HG02623 (cell line): ENCODE measurements around the gene HIVEP3.

ENCODE experiments used
- ATAC-seq: cut with Tn5 transposase; IDR thresholded peaks from one replicate; pipeline ENCODE4 v1.9.1; 2021; ENCODE audit warnings: moderate library complexity; ENCODE audit not compliant: unreplicated experiment

The HIVEP3 gene

DNA sequence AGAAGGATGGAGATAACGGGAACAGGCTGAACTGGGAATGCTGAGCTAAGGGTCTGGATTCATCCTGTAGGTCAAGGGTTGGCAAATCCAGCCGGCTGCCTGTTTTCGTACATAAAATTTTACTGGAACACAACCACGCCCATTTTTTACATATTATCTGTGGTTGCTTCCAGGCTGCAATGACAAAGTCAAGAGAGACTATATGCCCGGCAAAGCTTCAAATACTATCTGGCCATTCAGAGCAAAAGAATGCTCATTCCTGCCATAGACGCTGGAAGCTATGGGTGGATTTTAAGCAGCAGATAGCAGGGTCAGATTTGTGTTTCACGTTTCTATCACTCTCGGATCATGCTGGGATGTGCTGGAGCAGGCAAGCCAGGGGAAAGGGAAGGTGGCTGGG, 296.3 kb downstream of the HIVEP3 start:
- no peak for ATAC-seq

DNA sequence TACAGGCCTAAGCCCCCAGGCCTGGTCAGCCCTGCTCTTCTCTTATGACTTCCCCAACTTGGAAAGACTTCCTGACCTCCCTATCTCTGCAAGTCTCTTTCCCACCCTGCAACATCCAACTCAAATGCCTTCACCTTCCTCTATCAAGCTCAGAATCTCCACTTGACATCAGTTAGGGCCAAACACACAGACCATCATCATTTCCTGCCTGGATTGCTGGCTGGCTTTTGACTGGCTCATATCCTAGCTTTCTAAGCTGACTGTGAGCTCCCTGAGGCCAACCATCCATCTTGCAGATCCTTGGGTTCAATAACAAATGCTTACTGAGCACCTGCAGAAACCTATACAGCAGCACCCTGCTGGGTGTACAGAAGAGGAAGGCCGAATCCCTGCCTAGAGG, 296.9 kb downstream of the HIVEP3 start:
- ATAC-seq, result no peak

DNA sequence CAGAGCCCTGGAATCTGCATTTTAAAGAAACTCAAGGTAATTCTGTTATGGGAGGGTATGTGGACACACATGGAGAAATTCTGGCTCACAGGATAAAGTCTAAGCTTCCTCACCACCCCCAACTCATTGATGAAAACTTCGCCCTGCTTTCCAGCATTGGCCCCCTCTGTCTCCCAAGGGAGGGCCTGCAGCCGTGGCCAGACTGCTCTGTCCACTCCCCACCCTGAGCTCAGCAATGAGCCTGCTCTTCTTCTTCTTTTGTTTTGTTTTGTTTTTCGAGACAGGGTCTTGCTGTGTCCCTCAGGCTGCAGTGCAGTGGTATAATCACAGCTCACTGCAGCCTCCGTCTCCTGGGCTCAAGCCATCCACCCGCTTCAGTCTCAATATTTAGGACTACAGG, 297.5 kb downstream of the HIVEP3 start:
- no peak for ATAC-seq

DNA sequence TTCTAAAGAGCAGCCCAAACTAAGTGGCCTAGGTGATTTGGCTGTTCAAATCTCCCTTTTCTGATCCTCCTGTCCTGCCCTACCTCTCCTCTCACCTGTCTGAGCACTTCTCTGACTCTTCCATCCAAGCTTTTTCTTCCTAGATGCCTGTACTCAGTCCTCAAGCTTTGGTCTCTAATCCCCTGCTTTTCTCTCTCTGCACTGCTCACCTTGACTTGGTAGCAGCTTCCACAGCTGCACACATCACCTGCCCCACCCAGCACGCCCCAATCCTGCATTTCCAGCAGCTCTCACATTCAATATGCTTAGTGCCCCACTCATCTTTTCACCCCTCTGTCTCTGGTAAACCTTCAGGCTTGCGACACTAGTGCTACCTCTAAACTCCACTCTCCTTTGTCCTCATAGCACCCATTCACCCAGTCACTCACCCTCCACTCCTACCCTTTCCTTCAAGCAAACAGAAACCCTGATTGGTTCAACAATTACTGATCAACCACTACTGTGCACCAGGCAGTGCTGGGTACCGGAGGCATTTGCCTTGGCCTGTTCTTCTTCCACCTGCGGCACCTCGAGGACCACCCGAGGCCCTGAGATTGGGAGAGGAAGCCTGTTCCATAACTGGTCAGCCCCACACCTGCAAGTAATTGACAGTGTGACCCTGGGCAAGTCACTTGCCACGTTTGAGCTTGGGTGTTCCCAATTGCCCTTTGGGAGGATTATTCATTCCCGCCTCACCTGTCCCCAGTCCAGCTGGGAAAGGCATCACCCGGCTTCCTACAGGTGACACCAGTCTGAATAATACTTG, 298.2 kb downstream of the HIVEP3 start:
- no peak for ATAC-seq

DNA sequence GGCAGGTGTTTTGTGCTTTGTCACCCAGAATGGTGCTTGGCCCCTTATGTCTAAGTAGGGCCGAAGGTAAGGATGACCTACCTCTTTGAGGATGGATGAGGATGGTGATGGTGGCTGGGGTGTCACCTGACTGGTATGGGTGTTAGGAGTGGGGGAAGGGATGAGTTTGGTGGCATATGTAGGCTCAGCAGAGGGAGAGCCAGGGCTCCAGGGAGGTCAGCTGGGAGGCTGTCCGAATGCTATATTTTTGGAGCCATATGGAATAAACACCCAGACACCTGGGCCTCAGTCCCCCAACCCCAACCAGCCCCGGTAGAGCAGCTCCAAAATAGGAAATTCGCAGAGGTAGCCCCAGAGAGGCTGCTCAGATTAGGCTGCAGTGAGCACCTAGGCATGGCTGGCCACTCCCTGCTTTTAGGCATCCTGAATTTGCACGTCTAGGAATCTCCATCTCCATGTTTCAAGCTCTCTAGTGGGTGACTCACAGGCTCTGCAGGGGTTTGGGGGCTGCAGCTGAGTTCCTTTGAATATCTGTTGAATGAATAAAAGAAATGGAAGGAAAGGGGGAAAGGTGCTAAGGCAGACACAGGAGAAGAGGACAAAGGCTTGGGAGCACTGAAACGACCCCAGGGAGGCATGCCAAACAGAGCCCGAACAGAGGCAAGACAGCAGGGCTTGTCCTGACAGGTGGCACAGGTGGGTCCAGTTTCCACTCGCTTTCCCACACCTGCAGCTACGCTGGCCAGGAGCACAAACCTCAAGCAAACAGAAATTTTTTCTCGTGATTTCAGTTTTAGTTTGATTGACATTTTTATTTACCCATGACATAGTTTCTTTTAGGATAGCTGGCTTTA, 299.0 kb downstream of the HIVEP3 start:
- ATAC-seq, result no peak

DNA sequence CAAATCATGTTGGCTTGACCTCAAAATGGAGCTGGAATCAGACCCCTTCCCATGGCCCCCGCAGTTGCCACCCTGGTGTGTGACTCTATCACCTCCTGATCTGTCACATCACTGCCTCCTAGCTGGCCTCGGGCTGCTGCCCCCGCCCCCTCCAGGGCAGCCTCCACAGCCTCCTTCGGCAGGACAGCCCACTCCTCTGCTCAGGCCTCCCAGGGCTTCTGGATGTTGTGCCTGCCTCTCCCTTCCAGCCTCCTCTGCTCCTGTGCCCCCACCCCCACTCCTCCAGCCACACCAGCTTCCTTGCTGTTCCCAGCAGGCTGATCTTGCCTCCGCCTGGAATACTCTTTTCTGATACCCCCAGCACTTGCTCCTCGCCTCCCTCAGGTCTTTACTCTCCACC, 299.9 kb downstream of the HIVEP3 start:
- ATAC-seq, result no peak

DNA sequence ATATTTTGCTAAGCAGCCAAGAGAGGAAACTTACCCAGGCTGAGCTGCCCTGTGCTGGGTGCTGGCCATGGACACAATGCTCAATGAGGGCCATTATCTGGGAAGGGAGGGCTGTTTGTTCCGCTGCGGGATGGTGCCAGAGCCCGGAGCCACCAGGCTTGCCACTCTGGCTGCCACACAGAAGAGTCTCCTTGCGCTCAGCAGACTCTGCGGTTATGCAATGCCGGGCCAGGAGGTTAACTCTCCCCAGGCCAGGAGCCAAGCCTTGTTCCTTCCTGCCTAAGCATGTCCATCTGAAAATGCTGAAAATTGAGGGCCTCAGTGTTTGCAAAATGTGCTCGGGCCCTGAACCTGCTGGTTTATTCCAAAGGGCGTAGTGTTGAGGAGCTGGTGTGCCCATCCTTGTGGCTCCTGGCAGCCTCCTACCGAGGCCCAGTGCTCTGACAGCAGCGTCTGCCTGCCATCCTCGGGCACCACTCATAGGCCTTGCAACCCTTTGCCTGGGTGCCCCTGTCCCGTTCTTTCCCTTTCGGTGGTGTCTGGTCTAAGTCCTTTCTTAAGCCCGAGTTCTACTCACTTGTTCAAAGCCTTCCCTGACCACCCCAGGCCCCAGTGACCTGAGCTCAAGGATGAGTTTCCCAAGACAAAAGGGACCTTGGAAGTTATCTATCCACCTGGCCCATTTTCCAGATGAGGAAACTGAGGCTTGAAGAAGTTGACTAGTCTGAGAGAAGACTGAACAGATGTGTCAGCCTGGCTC, 300.5 kb downstream of the HIVEP3 start:
- ATAC-seq, result no peak

DNA sequence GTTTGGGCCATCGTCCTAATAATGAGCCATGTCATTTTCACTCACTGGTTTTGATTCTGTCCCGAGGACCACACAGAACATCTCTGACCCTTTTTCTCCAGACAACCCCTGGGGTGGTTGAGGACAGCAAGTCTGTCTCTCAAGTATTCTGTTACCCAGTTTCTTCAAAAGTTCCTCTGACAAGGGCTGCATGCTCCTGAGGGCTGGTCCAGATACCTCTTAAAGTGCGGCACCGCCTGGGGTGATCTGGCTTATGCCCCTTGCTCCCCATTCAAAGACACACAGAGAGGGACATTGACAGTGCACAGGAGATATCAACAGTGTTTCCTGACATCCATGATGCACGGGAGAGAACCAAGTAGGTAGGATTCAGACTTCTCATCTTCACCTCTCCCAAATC, 301.4 kb downstream of the HIVEP3 start:
- ATAC-seq, result no peak

DNA sequence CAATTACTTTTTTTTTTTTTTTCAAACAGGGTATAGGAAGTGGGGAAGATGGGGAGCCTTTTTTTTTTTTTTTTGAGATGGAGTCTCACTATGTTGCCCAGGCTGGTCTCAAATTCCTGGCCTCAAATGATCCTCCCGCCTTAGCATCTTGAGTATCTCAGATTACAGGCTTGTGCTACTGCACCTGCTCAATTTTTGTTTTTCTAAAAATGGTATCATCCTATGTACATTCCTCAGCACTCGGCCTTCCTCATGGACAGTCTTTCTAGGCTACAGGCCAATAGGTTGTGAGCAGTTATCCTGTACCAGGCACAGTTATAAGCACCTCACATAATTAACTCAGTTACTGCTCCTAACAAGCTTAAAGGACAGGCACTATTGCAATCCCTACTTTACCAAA, 302.2 kb downstream of the HIVEP3 start:
- ATAC-seq, result no peak

DNA sequence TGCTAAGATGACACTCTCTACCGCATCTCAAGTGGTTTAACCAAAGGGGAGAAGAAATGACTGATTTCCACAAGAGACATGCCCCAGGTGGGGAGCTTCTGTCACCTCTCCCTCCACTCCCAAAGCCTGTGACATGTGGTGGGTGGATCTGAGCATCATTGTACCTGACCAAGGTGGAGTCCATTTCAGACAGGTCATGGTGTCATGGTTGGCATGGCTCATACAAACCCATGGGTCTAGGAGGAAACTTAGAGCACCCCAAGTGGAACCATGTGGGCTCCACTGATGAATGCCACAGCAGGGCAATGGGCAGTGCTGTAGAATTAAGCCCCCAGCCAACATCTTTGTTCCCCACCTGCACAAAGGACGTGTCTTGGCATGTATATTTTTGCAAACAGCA, 302.7 kb downstream of the HIVEP3 start:
- ATAC-seq, result no peak

DNA sequence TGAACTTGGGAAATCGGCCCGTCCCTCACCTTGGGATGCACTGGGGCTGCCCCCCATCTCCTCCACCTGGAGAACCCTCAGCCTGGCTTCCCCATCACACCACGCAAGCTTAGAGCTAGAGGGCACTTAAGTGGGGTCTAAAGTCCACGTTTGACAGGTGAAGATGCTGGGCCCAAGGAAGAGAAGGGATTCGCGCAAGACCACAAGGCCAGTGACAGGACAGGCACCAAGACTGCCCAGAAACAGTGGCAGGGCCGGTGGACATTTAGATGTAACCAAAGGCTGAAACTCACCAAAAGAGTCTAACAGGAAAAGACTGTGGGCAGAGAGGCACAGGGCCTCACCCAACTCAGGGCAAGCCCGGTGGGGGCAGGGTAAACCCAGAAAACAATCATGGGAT, 303.4 kb downstream of the HIVEP3 start:
- no peak for ATAC-seq

DNA sequence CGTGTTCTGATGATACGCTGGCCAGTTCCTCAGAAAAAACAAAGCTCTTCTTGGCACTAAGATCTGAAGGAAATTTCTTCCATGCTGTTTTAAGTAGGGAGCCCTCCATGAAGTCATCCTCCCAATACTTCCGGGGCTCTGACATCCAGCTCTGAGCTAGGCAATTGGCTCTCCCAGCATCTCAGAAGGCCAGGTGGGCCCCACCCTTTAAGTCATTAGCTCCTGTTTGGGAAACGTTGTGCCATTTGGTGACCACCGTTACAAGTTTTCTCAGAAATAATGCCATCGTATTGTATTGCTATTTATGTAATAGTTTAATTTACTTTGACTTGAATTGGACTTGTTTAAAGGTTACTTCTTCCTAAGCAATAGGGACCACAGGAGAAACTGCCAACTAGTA, 303.9 kb downstream of the HIVEP3 start:
- no peak for ATAC-seq

DNA sequence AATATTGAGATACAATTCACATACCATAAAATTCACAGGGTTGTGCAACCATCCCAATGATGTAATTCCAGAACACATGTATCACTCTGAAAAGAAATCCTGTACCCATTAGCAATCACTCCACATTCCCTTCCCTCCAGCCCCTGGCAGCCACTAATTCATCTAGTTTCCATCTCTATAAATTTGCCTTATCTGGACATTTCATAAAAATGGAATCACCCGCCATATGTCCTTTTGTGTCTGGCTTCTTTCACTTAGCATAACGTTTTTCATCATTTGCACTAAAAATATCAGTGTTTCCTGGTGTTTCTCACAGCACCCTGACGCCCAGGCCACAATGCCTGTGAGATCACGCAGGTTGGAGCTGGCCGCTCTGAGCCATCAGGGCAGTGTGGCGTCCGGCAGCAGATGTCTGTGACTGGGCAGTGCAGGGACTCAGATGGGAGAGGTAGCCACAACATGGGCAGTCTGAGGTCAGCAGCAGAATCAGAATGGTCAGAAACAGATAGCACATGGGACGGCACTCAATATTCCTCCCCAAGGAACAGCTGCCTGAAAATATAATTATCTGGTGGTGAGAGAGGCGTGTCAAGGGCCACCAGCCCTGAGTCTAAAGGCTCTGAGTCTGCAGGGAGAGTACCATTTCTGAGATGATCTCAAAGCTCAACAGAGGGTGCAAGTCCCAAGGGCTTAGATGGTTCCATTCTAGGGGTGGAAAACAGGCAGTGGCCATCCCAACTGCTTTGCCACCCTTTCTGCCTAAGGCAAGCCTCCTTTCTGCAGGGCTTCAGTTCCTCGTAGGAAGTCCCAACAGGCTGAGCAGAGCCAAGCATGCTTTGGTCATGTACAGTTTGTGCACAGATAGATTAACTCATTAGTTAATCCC, 304.8 kb downstream of the HIVEP3 start:
- no peak for ATAC-seq

DNA sequence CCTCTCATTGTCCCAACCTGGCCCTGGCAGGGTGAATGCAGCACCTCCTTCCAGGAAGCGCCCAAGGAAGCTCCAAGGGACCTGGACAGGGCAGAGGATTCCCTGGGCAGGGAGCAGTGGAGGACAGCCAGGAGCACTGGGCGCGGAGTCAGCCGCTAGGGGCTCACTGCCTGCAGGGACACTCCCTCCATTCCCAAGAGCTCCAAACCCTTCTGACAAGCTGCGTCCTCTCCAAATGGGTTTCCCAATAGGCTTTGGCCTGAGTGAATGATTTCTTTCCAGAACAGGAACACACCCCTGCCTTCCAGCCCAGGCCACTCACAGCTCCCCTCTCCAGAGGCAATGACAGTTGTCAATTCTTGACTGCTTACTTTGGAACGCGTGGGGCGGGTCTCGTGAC, 305.8 kb downstream of the HIVEP3 start:
- ATAC-seq, result no peak

DNA sequence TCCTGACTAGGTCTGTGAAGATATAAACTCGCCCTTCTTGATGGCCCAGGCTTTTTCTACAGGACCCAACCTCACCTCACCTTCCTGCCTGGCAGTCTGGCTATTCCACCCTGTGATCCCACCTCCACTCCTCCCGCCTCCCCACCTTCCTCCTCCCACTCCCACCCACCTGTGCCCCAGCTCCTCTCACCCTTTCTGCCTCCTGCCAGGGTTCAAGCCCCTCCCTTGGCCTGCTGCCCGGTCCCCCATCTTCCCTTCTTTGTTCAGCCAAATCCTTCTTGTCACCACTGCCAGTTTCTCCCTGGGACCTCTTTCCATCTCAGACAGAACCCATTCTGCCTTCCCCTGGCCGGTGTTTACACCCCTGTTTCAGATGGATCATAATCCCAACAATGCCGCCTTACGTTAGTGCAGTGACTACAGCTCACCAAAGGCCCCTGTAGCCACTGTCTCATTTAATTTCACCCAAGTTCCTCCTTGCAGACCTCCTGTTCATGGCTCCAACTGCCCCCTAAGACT, 306.7 kb downstream of the HIVEP3 start:
- no peak for ATAC-seq

DNA sequence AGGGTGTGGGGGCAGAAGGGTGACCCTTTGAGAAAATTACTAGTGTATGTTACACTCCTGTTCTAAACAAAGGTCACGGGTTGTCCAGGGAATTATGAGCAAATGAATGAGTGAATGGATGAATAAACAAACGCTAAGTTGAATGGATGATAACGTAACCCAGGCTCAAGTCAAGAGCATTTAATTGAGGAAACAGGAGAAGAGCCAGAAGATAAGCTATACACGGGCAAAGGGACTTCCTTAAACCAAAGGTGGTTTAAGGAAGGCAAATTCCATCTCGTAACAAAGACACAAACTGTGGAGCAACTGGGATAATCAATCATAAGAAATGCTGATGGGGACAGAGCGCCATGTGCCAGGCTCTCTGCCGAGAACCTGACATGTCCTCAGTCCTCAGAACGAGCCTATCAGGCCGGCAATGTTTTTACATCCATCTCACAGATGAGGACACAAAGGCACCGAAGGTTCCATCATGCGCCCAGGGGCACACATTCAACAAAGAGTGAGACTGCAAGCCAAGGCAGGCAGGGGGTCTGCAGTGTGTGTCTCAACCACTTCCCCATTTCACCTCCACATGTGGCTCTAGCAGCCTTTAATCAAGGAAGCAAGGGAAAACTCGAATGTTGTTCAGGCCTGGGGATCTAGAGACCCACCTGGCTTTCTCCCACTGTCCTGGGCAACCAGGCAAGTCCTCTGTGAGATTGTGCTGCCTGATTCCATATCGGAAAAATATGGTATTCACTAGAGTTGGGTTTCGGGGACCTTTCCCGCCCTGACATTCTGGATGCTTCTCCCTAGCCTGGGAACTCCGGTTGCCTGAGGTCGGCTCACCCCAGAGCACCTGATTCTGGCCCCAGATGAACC, 307.4 kb downstream of the HIVEP3 start:
- ATAC-seq, result no peak

DNA sequence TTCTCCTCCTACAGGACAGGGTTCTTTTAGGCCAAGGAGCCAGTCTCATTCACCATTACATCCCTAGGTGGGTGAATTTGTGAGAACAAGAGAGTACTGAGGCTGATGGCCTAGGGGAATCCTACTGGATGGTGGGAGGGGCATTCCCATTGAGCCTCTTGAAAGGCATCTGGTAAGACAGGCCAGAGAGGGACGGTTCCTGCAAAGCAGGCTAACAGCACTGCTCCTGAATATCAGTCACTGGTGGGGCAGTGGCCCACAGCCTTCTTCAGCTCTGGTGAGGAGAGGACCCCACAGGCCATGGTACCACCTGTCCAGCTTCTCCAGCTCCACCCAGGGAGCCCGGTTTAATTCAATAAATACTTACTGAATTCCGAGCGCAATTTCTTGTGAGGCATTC, 308.4 kb downstream of the HIVEP3 start:
- no peak for ATAC-seq

DNA sequence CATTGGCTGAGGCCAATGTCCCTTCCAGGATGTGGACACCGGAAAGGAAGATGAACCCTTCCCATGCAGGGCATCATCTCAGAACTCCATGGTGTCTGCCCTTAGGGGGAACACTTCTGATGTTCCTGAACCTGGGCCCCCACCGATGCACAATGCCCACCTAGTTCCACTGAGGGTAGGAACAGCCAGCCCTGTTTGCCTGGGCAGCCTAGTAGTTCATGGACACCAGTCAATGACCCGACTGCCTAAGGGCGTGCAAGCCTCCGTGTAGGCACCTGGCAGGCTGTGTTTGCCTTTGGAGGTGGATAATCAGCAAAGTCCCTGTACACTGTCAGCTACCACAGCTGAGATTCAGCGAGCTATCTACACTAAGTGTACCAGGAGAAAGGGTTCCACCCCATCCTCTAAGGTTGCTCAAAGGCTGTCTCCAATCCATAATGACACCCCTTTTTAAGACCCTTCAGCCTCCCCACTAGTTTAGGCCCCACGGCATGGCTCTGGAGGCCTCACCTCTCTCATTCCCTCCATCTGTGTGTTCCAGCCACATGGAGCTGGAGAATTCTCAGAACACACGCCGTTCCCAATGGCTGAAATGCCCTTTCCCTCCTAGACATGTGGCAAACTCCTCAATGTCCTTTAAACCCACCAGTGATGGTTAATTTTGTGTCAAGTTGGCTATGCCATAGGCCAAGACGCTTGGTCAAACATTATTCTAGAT, 309.4 kb downstream of the HIVEP3 start:
- no peak for ATAC-seq

DNA sequence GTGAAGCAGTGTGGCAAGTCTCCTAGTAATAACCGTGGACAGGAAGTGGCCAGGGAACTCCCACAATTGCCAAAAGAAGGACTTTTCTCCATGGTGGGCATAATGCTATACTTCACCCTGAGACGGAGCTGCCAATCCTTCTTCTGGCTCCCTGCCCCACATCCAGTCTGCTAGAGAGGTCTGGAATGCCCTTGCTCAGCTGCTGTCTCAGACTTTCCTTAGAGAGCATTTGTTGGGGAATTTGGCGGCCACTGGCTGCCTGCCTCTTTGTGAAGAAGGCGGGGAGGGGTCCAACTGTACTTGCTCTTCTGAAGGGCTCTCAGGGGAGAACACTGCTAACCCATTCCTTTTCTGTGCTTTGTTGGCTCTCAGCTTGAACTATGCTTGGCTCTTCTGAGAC, 310.5 kb downstream of the HIVEP3 start:
- ATAC-seq, result no peak
